Neural progenitor cell (in vitro differentiated cells): ENCODE measurements around the gene PDE1C.

Experiments used
- CTCF ChIP-seq: fragments of 200-600 bp; sonication (generic); IDR thresholded peaks from 2 replicates; pipeline ENCODE4 v1.5.1; 2017; ENCODE audit warnings: antibody characterized with exemption, mild to moderate bottlenecking
- EZH2 ChIP-seq: fragments of 200-600 bp; sonication (generic); IDR thresholded peaks from 2 replicates; pipeline ENCODE4 v1.6.1; 2017; ENCODE audit warnings: antibody characterized with exemption, mild to moderate bottlenecking, moderate library complexity
- EZH2phosphoT487 ChIP-seq: fragments of 200-600 bp; sonication (generic); IDR thresholded peaks from 2 replicates; pipeline ENCODE4 v1.6.1; 2017; ENCODE audit warnings: antibody characterized with exemption

- TF ChIP-seq CTCF (no peak), EZH2 (no peak), EZH2phosphoT487 (no peak)
These were observed 23.5 kb upstream of the PDE1C start for GRCh38 chr7:32093415-32094408.
